Superior temporal gyrus (tissue), 1 donor: ENCODE data around the gene MEG3.

Experiments used
- DNase-seq: peaks from one replicate; pipeline ENCODE4 v3.0.0-alpha.2; 2016; ENCODE audit errors: extremely low spot score

The MEG3 gene

GRCh38 chr14:100825713-100826331 lies at the start of gene MEG3:
Gene MEG3, plus strand, starts transcription at chr14:100826118.
- DNase-seq: peak; percentile 42

DNA sequence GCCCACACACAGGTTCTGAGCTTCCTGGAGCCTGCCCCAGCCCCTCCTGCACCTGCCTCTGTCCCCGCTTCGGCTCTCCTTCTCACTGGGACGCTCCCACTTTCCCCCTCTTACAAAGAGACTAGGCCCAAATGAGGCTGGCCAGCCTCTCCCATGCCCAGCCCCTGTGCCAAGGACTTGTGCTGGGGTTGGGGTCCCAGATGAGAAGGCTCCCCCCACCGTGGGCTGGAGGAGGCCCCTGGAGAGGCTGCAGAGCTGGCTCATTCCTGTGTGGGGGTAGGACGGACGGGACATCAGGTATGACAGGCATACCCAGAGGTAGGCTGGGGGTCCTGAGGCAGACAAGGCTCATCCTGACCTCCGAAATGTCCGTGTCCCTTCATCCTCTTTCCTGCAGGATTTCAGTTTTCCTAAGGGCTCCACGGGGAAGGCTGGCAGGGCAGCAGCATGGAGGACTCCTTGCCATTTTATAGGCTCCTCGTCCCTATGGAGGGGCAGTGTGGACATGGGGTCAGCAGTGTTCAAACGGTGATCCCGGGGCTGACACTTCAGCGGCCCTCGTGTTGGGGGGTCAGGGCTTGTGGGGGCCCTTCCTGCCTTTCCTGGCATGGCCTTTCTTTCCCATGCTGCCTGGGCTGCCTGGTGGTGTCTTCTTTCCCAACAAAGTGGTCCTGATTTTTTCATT lies 49.1 kb upstream of the MEG3 start:
- DNase-seq: no peak

GRCh38 chr14:100777366-100777817 lies 48.5 kb upstream of the MEG3 start:
- DNase-seq: no peak

DNA sequence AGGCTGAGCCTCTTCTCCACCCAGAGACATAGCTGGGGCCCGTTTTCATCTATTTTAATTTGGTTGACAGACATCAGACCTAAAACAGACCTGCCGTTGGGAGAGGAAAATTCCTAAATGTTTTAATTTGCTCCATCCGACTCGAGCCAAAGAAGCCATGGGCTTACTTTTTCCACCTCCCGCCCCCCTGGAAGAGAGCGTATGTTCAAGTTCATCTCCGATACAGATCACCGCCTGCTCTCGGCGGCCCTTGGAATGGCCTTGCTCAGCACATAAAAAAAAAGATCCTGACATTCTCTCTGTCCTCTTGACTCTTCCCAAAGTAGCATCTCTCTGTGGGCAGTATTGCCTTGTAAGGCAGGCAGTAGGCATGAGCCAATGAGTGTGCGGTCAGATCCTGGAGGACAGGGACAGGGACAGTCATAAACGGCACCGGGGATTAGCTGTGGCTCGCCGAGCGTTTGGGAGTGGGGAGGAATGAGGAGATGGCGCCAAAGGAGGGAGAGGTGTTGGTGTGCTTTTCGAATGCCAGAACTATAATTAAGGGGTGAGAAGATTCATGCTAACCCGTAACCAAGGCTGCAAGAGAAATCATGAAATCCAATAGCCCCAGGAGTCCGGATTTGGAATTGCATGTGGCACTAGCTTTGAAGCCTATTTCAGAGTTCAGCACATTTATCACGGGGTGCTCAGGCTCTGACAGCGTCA lies 47.9 kb upstream of the MEG3 start:
- DNase-seq: no peak

DNA sequence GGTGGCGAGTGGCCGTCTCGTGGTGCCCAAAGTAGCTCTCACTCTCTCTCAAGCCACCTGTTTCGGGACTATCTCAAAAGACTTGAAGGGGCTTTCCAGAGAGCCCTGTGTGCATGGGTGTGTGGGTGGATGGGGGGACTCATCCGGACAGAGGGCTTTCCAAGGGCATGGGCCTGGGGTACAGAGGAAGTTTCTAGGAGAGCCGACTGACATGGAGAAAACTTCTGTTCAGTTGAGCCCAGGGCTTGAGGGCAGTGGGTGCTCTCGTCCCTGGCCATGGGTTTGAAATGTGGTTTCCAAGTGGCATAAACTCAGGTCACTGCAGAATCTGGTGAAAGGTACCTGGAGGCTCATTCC lies 47.4 kb upstream of the MEG3 start:
- DNase-seq: no peak

GRCh38 chr14:100778951-100779690 lies 46.8 kb upstream of the MEG3 start:
- no peak for DNase-seq

GRCh38 chr14:100779691-100780080 lies 46.2 kb upstream of the MEG3 start:
- DNase-seq: no peak

DNA sequence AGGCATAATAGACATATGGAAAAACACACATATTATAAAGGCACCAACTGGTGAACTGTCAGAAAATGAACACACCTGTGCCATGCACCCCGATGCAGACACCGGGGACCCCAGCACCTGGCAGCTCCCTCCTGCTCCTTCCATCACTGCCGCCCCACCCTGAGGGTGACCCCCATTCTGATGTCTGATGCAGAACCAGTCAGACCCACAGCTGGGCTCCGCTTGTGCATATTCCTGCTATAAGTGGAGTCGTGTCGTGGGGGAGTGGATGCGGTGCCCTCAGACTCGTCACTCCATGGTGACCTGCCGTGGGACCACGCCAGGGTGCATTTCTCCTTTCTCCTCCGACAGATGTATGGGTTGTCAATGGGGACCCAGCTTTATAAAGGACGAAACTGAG lies 45.7 kb upstream of the MEG3 start:
- no peak for DNase-seq

DNA sequence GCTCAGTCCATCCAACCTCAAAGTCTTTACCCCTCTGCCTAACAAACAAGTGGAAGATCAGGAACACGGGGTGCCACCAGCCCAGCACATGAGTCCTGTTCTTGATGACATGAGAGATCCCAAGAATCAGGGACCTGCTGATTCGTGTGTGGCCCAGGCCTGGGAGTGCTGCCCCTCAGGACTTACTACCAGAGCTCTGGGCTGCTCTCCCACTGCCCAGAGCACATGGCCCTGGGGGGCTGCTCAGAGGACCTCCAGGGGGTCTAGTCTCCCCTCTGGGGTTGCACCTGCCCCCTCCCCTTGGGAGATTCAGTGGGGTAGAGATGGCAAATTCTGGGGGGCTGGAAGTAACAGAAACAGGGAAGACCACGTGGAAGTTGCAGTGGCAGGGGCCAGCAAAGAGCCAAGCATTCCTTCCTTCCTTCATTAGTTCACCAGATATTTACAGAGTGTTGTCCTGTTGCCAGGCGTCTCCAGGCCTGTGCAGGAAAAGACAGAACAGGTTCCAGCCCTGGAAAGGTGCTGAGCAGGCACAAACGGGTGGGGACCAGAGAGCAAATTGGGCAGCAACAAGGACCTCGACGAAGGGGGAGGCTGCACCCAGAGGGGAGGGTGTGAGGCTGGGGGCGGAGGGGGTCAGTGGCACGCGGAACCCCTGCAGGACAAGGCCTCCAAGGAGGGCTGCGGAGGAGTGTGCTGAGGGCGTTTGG lies 45.1 kb upstream of the MEG3 start:
- DNase-seq: no peak

- no peak for DNase-seq
These were observed 44.0 kb upstream of the MEG3 start for GRCh38 chr14:100781952-100782351.

DNA sequence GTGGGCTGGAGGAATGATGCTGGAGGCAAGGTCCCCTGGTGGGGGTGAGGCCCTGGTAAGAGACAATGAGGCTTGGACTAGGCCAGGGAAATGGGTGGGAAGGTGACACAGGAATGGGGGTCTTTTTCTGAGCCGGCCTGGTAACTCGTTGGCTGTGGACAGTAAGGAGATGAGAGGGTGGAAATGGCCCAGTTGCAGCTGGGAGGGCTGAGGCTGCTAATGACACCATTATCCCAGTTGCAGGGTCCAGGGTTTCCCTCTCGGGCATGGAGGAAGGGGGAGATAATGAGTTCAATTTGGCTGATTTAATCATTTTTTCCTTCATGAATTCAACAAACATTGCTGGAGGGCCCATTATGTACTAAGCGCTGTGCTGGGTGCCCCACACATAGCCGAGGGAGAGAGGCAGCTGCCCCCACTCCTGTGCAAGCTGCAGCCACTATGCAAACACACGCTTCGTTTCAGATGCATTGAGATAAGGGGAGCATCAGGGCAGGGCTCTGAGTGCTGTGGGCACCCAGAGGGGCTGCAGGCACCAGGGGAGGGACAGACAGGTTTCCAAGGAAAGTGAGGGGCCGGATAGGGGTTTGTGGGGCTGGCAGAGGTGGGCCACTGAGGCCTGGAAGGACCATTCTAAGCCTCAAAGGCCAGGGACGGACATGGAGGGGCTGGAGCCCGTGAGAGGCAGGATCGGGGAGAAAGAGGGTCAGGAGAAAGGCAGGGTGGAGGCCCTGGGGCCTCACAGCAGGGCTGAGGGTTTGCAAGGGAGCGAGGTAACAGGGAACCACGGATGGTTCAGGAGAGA lies 43.2 kb upstream of the MEG3 start:
- no peak for DNase-seq

- no peak for DNase-seq
These were observed 42.1 kb upstream of the MEG3 start for GRCh38 chr14:100783630-100784370.

GRCh38 chr14:100784523-100785337 lies 41.2 kb upstream of the MEG3 start:
- DNase-seq: no peak

- DNase-seq: no peak
These were observed 40.6 kb upstream of the MEG3 start for GRCh38 chr14:100785338-100785615.

DNA sequence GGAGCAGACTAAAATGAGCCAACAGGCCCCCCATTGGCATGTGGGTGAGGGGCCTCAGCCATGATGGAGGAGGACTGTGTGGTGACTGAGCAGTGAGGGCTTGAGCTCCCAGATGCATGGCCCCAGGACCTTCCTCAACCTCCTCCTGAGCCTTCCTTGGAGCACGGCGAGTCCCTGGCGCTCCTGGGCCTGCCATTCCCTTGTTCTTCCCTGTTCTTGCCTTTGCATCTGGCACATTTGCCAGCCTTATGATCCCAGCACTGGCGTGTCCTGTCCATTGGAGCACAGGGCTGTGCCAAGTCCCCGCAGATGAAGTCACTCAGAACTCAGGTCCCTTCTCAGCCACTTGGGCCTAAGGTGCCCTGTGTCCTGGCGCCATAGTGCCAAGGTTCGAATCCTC lies 40.3 kb upstream of the MEG3 start:
- no peak for DNase-seq

DNA sequence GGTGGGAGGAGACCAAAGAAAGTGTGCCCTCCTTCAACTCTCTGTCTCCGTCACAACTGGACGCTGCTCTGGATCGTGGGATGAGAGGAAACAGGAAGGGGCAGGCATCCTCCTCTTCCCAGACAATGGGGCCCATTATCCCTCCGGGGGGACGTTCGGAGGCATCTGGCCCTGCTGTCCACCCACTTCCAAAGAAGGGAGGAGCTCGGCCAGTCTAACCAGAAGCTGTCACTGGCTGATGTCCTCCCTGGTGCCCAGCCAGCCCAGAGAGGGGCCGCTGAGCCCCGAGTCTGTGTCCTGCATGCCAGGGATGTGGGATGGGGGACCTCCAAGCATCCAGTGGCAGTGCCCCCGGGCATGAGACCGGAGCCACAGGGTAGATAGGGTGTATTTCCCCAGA lies 39.8 kb upstream of the MEG3 start:
- peak; percentile 55 for DNase-seq

DNA sequence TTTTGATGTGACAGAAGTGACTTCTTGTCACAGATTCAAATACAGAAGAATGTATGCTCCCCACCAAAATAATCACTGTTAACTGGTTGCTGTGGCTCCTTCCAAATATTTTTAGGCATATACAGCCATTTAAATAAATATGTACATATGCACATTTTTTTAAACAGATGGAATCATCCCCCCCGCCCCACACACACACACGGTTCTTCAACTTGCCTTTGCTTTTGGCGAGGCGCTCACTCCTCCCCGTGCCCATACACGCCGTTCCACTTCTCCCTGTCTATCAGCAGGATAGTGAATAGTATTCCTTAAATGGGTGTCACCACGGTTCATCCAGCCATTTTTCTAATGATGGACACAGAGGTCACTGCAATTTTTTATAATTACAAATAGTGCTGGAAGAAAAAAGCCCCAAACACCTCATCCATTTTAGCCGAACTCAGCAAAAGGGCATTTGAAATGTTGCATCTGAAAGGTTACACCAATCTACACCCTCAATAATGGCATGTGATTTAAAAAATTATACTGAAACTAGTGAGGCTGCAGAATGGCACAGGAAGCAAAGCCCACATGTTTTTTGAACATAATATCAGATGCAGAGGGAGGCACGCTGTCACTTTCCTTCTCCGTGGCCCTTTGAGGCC lies 39.2 kb upstream of the MEG3 start:
- no peak for DNase-seq

DNA sequence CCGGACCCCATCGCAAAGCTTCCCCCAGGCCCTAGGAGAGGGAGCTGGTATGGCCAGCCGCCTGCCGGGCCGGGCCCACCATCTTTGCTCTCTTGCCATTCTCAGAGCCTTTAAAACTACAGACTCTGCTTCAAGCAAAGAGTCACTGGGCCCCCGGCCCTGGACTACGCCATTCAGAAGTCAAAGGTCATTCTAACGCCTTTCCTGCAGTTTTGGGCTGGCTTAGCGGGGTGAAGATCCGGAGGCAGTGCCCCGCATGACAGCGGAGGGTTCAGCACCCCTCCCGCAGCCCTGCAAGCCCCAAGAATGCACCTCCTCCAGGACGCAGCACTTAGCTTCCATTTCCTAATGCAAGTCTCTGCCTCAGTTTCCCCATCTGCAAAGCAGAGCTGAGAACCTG lies 38.3 kb upstream of the MEG3 start:
- no peak for DNase-seq

GRCh38 chr14:100788517-100788916 lies 37.4 kb upstream of the MEG3 start:
- no peak for DNase-seq
